Measurements from ENCODE around the gene SMCO4. TPM values are rescaled to one million over a fixed set of nuclear protein-coding genes. Genes with fewer than 3 reads are reported as not detected.
A peak's percentile ranks its signal among the peaks of the same experiment; 100 is the strongest.

SMCO4 gene
- total RNA-seq, 2 experiments from 2014 or later, result 0.30 TPM; not detected in 1

GRCh38 chr11:93528757-93529645, 14.2 kb downstream of the SMCO4 start:
- Histone ChIP-seq H3K9me3 (ENCODE audit: control insufficient read depth in 1 of 2, insufficient read depth in 1 of 2, low read length in 2 of 2) (no peaks in the 10 kb centered on the region), H3K36me3 (ENCODE audit: insufficient read depth, low read length) (no peaks in the 10 kb centered on the region), H3K27ac (ENCODE audit: low read depth in 1 of 2, low read length in 2 of 2) (peak overlapping the region in 1 of 2 donors; percentile 56), H3K4me1 (ENCODE audit: insufficient read depth, low read length) (peaks cover 46% of the 10 kb centered on the region), H3K4me3 (ENCODE audit: low read length) (no peak overlapping the region), H3K27me3 (ENCODE audit: control insufficient read depth in 1 of 2, insufficient read depth in 2 of 2, low read length in 2 of 2) (no peaks in the 10 kb centered on the region)
- intact Hi-C loops (cut with DNase I, micrococcal nuclease), result no loop called here
- ATAC-seq (ENCODE audit: poor library complexity) (peak; percentile 25), DNase-seq (no peak)
- H3K9me3 Mint-ChIP-seq, result no peaks in the 10 kb centered on the region
- ChIA-PET CTCF (no interaction called here), POLR2A (no interaction called here)
- peak overlapping the region; percentile 62 for H3K27ac Mint-ChIP-seq
- H3K4me3 Mint-ChIP-seq, result peak overlapping the region; percentile 17
- no peaks in the 10 kb centered on the region for H3K36me3 Mint-ChIP-seq (ENCODE audit: low read depth)
- no peaks in the 10 kb centered on the region for H3K27me3 Mint-ChIP-seq
- peaks cover 74% of the 10 kb centered on the region for H3K4me1 Mint-ChIP-seq (ENCODE audit: low read depth)
- TF ChIP-seq CTCF (IDR thresholded peaks at IDR 0.05), result no peak

GRCh38 chr11:93528252-93528651, 14.9 kb downstream of the SMCO4 start:
- CTCF ChIA-PET, result no interaction called here
- Mint-ChIP-seq H3K27ac (peak overlapping the region; percentile 62), H3K36me3 (ENCODE audit: low read depth) (no peaks in the 10 kb centered on the region), H3K27me3 (no peaks in the 10 kb centered on the region), H3K4me1 (ENCODE audit: low read depth) (peaks cover 78% of the 10 kb centered on the region), H3K9me3 (no peaks in the 10 kb centered on the region), H3K4me3 (no peak overlapping the region)
- Histone ChIP-seq H3K36me3 (ENCODE audit: insufficient read depth, low read length) (no peaks in the 10 kb centered on the region), H3K9me3 (ENCODE audit: control insufficient read depth in 1 of 2, insufficient read depth in 1 of 2, low read length in 2 of 2) (no peaks in the 10 kb centered on the region), H3K4me1 (ENCODE audit: insufficient read depth, low read length) (peaks cover 46% of the 10 kb centered on the region), H3K27ac (ENCODE audit: low read depth in 1 of 2, low read length in 2 of 2) (no peak overlapping the region), H3K4me3 (ENCODE audit: low read length) (no peak overlapping the region), H3K27me3 (ENCODE audit: control insufficient read depth in 1 of 2, insufficient read depth in 2 of 2, low read length in 2 of 2) (no peaks in the 10 kb centered on the region)
- POLR2A ChIA-PET, result no interaction called here
- intact Hi-C loops (cut with DNase I, micrococcal nuclease), result no loop called here
- DNase-seq (no peak), ATAC-seq (ENCODE audit: poor library complexity) (no peak)
- TF ChIP-seq CTCF (IDR thresholded peaks at IDR 0.05), result no peak

DNA sequence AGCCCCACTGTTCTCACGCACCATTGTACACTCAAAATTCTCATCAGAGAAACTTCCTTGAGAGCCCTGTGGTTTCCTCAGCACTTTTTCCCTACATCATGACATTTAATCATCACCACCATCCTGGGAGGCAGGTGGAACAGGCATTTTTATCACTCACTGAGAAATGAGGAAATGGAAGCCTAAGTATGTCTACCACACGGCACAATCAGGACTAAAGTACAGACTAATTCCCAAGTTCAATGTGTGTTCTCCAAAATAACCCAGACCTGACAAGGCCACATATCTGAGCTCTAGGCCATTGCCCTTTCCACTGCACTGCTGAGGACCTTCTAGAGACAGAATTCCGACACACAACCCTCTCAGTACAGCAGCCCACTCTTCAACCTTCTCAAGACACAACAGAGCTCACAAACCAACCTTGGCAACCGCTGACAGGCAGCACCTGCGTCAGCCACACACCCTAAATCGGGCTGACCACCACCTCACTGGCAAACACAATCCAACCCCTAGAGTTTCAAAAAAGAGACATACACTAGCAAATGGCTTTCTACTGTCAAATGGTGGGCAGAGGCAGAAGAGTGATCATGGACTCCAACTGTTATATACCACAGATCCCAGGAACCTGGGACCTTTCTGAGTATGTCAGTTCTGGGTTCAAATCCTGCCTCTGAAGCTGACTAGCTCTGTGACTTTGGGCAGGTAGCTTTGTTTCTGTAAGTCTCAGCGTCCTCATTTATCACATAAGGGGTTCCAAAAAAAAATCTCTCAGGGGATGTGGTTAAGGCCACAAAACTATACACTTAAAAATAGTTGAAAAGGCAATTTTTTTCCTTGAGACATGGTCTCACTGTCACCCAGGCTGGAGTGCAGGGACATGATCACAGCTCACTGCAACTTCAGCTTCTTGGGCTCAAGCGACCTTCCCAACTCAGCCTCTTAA, 16.3 kb downstream of the SMCO4 start:
- ATAC-seq (ENCODE audit: poor library complexity), result no peak
- no peaks in the 10 kb centered on the region for H3K27me3 ChIP-seq (ENCODE audit: control insufficient read depth in 1 of 2, insufficient read depth in 2 of 2, low read length in 2 of 2)
- peak in 2 of 14 experiments; percentile 33 to 36 for DNase-seq
- no peaks in the 10 kb centered on the region for H3K9me3 ChIP-seq (ENCODE audit: control insufficient read depth in 1 of 2, insufficient read depth in 1 of 2, low read length in 2 of 2)
- ChIA-PET POLR2A (no interaction called here), CTCF (no interaction called here)
- H3K36me3 ChIP-seq (ENCODE audit: insufficient read depth, low read length), result no peaks in the 10 kb centered on the region
- H3K27ac ChIP-seq (ENCODE audit: low read depth in 1 of 2, low read length in 2 of 2), result peak overlapping the region in 1 of 2 donors; percentile 18
- no peaks in the 10 kb centered on the region for H3K36me3 Mint-ChIP-seq (ENCODE audit: low read depth)
- no peaks in the 10 kb centered on the region for H3K27me3 Mint-ChIP-seq
- intact Hi-C loops (cut with DNase I, micrococcal nuclease), result no loop called here
- H3K27ac Mint-ChIP-seq, result peak overlapping the region; percentile 40
- H3K4me1 ChIP-seq (ENCODE audit: insufficient read depth, low read length), result peaks cover 48% of the 10 kb centered on the region
- H3K4me3 ChIP-seq (ENCODE audit: low read length), result no peak overlapping the region
- H3K4me3 Mint-ChIP-seq, result no peak overlapping the region
- peaks cover 76% of the 10 kb centered on the region for H3K4me1 Mint-ChIP-seq (ENCODE audit: low read depth)
- no peak for TF ChIP-seq CTCF (IDR thresholded peaks at IDR 0.05)
- H3K9me3 Mint-ChIP-seq, result no peaks in the 10 kb centered on the region

Measured in CD4-positive, alpha-beta T cell (primary cell).